Measurements from ENCODE around the gene LATS2. TPM values are rescaled to one million over a fixed set of nuclear protein-coding genes. Genes with fewer than 3 reads are reported as not detected.
"Not testable (repeated sequence)": the region's sequence is repeated elsewhere in the genome, so short reads cannot be mapped to it uniquely, and the experiment has no call there.

LATS2 gene
- total RNA-seq, 1 experiment from 2014 or later = 7.3 TPM

- no peak for DNase-seq (ENCODE audit: low read depth)
- in situ Hi-C loops (cut with HindIII; ENCODE audit: low pct_unique_long_range_greater_than_20kb, low sequenced_read_pairs) = no loop called here
Observed at GRCh38 chr13:20988033-20988908, 73.1 kb downstream of the LATS2 start.

- in situ Hi-C loops (cut with HindIII; ENCODE audit: low pct_unique_long_range_greater_than_20kb, low sequenced_read_pairs) = no loop called here
- DNase-seq (ENCODE audit: low read depth) = no peak
Observed at GRCh38 chr13:20987599-20987998, 73.8 kb downstream of the LATS2 start.

GRCh38 chr13:20984879-20985278, 76.5 kb downstream of the LATS2 start:
- no peak for DNase-seq (ENCODE audit: low read depth)
- in situ Hi-C loops (cut with HindIII; ENCODE audit: low pct_unique_long_range_greater_than_20kb, low sequenced_read_pairs) = no loop called here

GRCh38 chr13:20983386-20983785, 78.0 kb downstream of the LATS2 start:
- in situ Hi-C loops (cut with HindIII; ENCODE audit: low pct_unique_long_range_greater_than_20kb, low sequenced_read_pairs) = no loop called here
- no peak for DNase-seq (ENCODE audit: low read depth)

GRCh38 chr13:20981370-20982095, 79.9 kb downstream of the LATS2 start:
- in situ Hi-C loops (cut with HindIII; ENCODE audit: low pct_unique_long_range_greater_than_20kb, low sequenced_read_pairs) = no loop called here
- no peak for DNase-seq (ENCODE audit: low read depth)

- in situ Hi-C loops (cut with HindIII; ENCODE audit: low pct_unique_long_range_greater_than_20kb, low sequenced_read_pairs) = no loop called here
- DNase-seq (ENCODE audit: low read depth) = no peak
Observed at GRCh38 chr13:20980899-20981298, 80.5 kb downstream of the LATS2 start.

- no peak for DNase-seq (ENCODE audit: low read depth)
- in situ Hi-C loops (cut with HindIII; ENCODE audit: low pct_unique_long_range_greater_than_20kb, low sequenced_read_pairs) = no loop called here
Observed at GRCh38 chr13:20980430-20980829, 81.0 kb downstream of the LATS2 start.

GRCh38 chr13:20977394-20977793, 84.0 kb downstream of the LATS2 start:
- in situ Hi-C loops (cut with HindIII; ENCODE audit: low pct_unique_long_range_greater_than_20kb, low sequenced_read_pairs) = no loop called here
- no peak for DNase-seq (ENCODE audit: low read depth)

- in situ Hi-C loops (cut with HindIII; ENCODE audit: low pct_unique_long_range_greater_than_20kb, low sequenced_read_pairs) = no loop called here
- DNase-seq (ENCODE audit: low read depth) = no peak
Observed at GRCh38 chr13:20974981-20975585, 86.3 kb downstream of the LATS2 start.

- no peak for DNase-seq (ENCODE audit: low read depth)
- in situ Hi-C loops (cut with HindIII; ENCODE audit: low pct_unique_long_range_greater_than_20kb, low sequenced_read_pairs) = no loop called here
Observed at GRCh38 chr13:20973886-20974425, 87.4 kb downstream of the LATS2 start.

- no peak for DNase-seq (ENCODE audit: low read depth)
- in situ Hi-C loops (cut with HindIII; ENCODE audit: low pct_unique_long_range_greater_than_20kb, low sequenced_read_pairs) = no loop called here
Observed at GRCh38 chr13:20972731-20973130, 88.7 kb downstream of the LATS2 start.

- in situ Hi-C loops (cut with HindIII; ENCODE audit: low pct_unique_long_range_greater_than_20kb, low sequenced_read_pairs) = no loop called here
- peak; percentile 51 for DNase-seq (ENCODE audit: low read depth)
Observed at GRCh38 chr13:20969182-20969581, 92.2 kb downstream of the LATS2 start.

GRCh38 chr13:20968745-20969144, 92.6 kb downstream of the LATS2 start:
- peak; percentile 9 for DNase-seq (ENCODE audit: low read depth)
- in situ Hi-C loops (cut with HindIII; ENCODE audit: low pct_unique_long_range_greater_than_20kb, low sequenced_read_pairs) = no loop called here

GRCh38 chr13:20967340-20967739, 94.0 kb downstream of the LATS2 start:
- no peak for DNase-seq (ENCODE audit: low read depth)
- in situ Hi-C loops (cut with HindIII; ENCODE audit: low pct_unique_long_range_greater_than_20kb, low sequenced_read_pairs) = no loop called here

- in situ Hi-C loops (cut with HindIII; ENCODE audit: low pct_unique_long_range_greater_than_20kb, low sequenced_read_pairs) = no loop called here
- peak; percentile 59 for DNase-seq (ENCODE audit: low read depth)
Observed at GRCh38 chr13:20964904-20965303, 96.5 kb downstream of the LATS2 start.

- in situ Hi-C loops (cut with HindIII; ENCODE audit: low pct_unique_long_range_greater_than_20kb, low sequenced_read_pairs); DNase-seq (ENCODE audit: low read depth): not testable (repeated sequence)
Observed at GRCh38 chr13:20961663-20962062, 99.7 kb downstream of the LATS2 start.

- in situ Hi-C loops (cut with HindIII; ENCODE audit: low pct_unique_long_range_greater_than_20kb, low sequenced_read_pairs) = no loop called here
- no peak for DNase-seq (ENCODE audit: low read depth)
Observed at GRCh38 chr13:20960663-20961309, 100.6 kb downstream of the LATS2 start.

- in situ Hi-C loops (cut with HindIII; ENCODE audit: low pct_unique_long_range_greater_than_20kb, low sequenced_read_pairs); DNase-seq (ENCODE audit: low read depth): not testable (repeated sequence)
Observed at GRCh38 chr13:20957049-20957620, 104.3 kb downstream of the LATS2 start.
